Esophagus squamous epithelium (tissue), 4 donors: ENCODE data around the gene CLVS2.

ENCODE experiments used
- CTCF ChIP-seq, 6 experiments: fragments of 450-650 bp in 4 of 6; fragments of 200-600 bp in 2 of 6; sonication (generic) in 2 of 6; IDR thresholded peaks; one replicate each; pipeline ENCODE4 v1.5.1; 2016 to 2019; ENCODE audit warnings: antibody characterized with exemption in 6 of 6, mild to moderate bottlenecking in 4 of 6, moderate library complexity in 4 of 6
- POLR2A ChIP-seq, 4 donors: fragments of 450-650 bp; IDR thresholded peaks; one replicate each; pipeline ENCODE4 v1.6.1; 2017; ENCODE audit warnings: antibody characterized with exemption in 4 of 4, mild to moderate bottlenecking in 4 of 4, moderate library complexity in 3 of 4

- TF ChIP-seq CTCF (IDR thresholded peaks at IDR 0.05) (no peak), POLR2A (IDR thresholded peaks at IDR 0.05) (no peak)
These were observed 98.8 kb downstream of the CLVS2 start for GRCh38 chr6:123094795-123095194.
